SKM-1 (cell line): Measurements from ENCODE around the gene SLC26A1.
A peak's percentile ranks its signal among the peaks of the same experiment; 100 is the strongest.

Experiments used
- DNase-seq: peaks from one replicate; lab custom pipeline; 2025; ENCODE audit not compliant: unreplicated experiment; lab: John Stamatoyannopoulos, UW

SLC26A1 gene

GRCh38 chr4:1013225-1014073, 20.2 kb upstream of the SLC26A1 start:
- DNase-seq: no peak

GRCh38 chr4:1012034-1012739, 19.0 kb upstream of the SLC26A1 start:
- no peak for DNase-seq

- DNase-seq: no peak
Measured at GRCh38 chr4:1011666-1012033, 18.4 kb upstream of the SLC26A1 start.

- DNase-seq: peak; percentile 93
Measured at GRCh38 chr4:1011022-1011665, 17.9 kb upstream of the SLC26A1 start, which contains the start of gene FGFRL1. Gene FGFRL1, plus strand, starts transcription at chr4:1011626. Its CDS starts 860 bp downstream, at chr4:1012486.

GRCh38 chr4:1010395-1011021, 17.3 kb upstream of the SLC26A1 start:
- DNase-seq: peak; percentile 95

GRCh38 chr4:1009542-1010394, 16.6 kb upstream of the SLC26A1 start:
- DNase-seq: peak; percentile 75

- no peak for DNase-seq
Measured at GRCh38 chr4:1008840-1009541, 15.8 kb upstream of the SLC26A1 start.

GRCh38 chr4:1006856-1007255, 13.7 kb upstream of the SLC26A1 start:
- no peak for DNase-seq

GRCh38 chr4:1004557-1005485, 11.6 kb upstream of the SLC26A1 start:
- DNase-seq: no peak

- no peak for DNase-seq
Measured at GRCh38 chr4:1004071-1004418, 10.8 kb upstream of the SLC26A1 start.

GRCh38 chr4:1003271-1004070, 10.3 kb upstream of the SLC26A1 start:
- DNase-seq: no peak

- no peak for DNase-seq
Measured at GRCh38 chr4:1002631-1003251, 9.5 kb upstream of the SLC26A1 start.

GRCh38 chr4:1002131-1002630, 9.0 kb upstream of the SLC26A1 start:
- DNase-seq: no peak

GRCh38 chr4:1001561-1002130, 8.4 kb upstream of the SLC26A1 start:
- DNase-seq: no peak

- DNase-seq: no peak
Measured at GRCh38 chr4:1000686-1001260, 7.6 kb upstream of the SLC26A1 start.

- no peak for DNase-seq
Measured at GRCh38 chr4:999882-1000425, 6.8 kb upstream of the SLC26A1 start.
